B cell (primary cell): Measurements from ENCODE around the gene TMEM247. TPM values are rescaled to one million over a fixed set of nuclear protein-coding genes. Genes with fewer than 3 reads are reported as not detected.
A peak's percentile ranks its signal among the peaks of the same experiment; 100 is the strongest.

Experiments used
- ATAC-seq: fragments of 200-7000 bp; cut with Tn5 transposase; one replicate; pipeline ENCODE4 v1.10.0; 2021; ENCODE audit warnings: low read depth, mild to moderate bottlenecking, moderate number of reproducible peaks, moderate library complexity
- CTCF ChIA-PET: fragments of 350-600 bp; sonication (Branson Sonifier 250); formaldehyde crosslinking; loops from one replicate; lab custom pipeline; 2021; ENCODE audit warnings: antibody characterized with exemption, inconsistent platforms; lab: Charles Lee
- POLR2A ChIA-PET: fragments of 350-600 bp; sonication (Branson Sonifier 250); formaldehyde crosslinking; loops from one replicate; lab custom pipeline; 2021; ENCODE audit warnings: antibody characterized with exemption; lab: Charles Lee
- DNase-seq: peaks from one replicate; pipeline ENCODE4 v3.0.0; 2013
- H2AFZ ChIP-seq: 2 replicates; pipeline ENCODE4 v1.6.1; 2012; ENCODE audit warnings: mild to moderate bottlenecking, low read depth, low read length; ENCODE audit not compliant: insufficient read depth, poor library complexity, severe bottlenecking
- H3K27ac ChIP-seq, 2 donors: 1 replicate in 1 of 2; 2 replicates in 1 of 2; pipeline ENCODE4 v1.5.1; 2012 to 2013; ENCODE audit warnings: low read length in 2 of 2, mild to moderate bottlenecking in 2 of 2, moderate library complexity in 1 of 2
- H3K27me3 ChIP-seq, 4 experiments: fragments of 200-600 bp in 1 of 4; sonication (generic) in 1 of 4; replicated peaks in 1 of 4; 1 replicate in 2 of 4; 2 replicates in 2 of 4; pipeline versions ENCODE4 v1.6.1 to v1.7.0; 2013 to 2016; ENCODE audit warnings: low read length in 3 of 4, mild to moderate bottlenecking in 2 of 4, mixed read lengths in 1 of 4, moderate library complexity in 1 of 4; ENCODE audit not compliant: insufficient read depth in 4 of 4, control insufficient read depth in 3 of 4; ENCODE audit errors: control extremely low read depth in 1 of 4
- H3K36me3 ChIP-seq, 2 experiments: replicated peaks in 1 of 2; 1 replicate in 1 of 2; 2 replicates in 1 of 2; pipeline versions ENCODE4 v1.6.1 to v1.7.1; 2013; ENCODE audit warnings: low read length in 1 of 2; ENCODE audit not compliant: insufficient read depth in 2 of 2, control insufficient read depth in 1 of 2; ENCODE audit errors: control extremely low read depth in 1 of 2, extremely low read depth in 1 of 2
- H3K4me1 ChIP-seq, 2 donors: fragments of 200-600 bp in 1 of 2; sonication (generic) in 1 of 2; 1 replicate in 1 of 2; 2 replicates in 1 of 2; pipeline versions ENCODE4 v1.5.1 to v1.6.1; 2013 to 2017; ENCODE audit warnings: low read length in 2 of 2; ENCODE audit not compliant: control insufficient read depth in 2 of 2, insufficient read depth in 2 of 2
- H3K4me2 ChIP-seq: replicated peaks from 2 replicates; pipeline ENCODE3; 2012; ENCODE audit warnings: mild to moderate bottlenecking, low read depth, low read length; ENCODE audit not compliant: poor library complexity, severe bottlenecking
- H3K4me3 ChIP-seq, 5 experiments: fragments of 200-600 bp in 1 of 5; sonication (generic) in 1 of 5; 1 replicate in 3 of 5; 2 replicates in 2 of 5; pipeline versions ENCODE4 v1.5.1 to v1.7.0; 2011 to 2016; ENCODE audit warnings: low read length in 4 of 5, mild to moderate bottlenecking in 4 of 5, low read depth in 2 of 5, control low read depth in 1 of 5, moderate library complexity in 1 of 5; ENCODE audit not compliant: insufficient read depth in 1 of 5; ENCODE audit errors: control extremely low read depth in 1 of 5, extremely low read depth in 1 of 5
- H3K79me2 ChIP-seq: fragments of 200-600 bp; sonication (generic); one replicate; pipeline ENCODE4 v1.6.0; 2016; ENCODE audit warnings: low read length; ENCODE audit not compliant: control insufficient read depth, insufficient read depth
- H3K9ac ChIP-seq: fragments of 200-600 bp; sonication (generic); 2 replicates; pipeline ENCODE4 v1.6.1; 2017; ENCODE audit warnings: mild to moderate bottlenecking, low read length, moderate library complexity
- H3K9me3 ChIP-seq, 3 donors: one replicate each; pipeline versions ENCODE4 v1.6.1 to v1.7.1; 2013; ENCODE audit warnings: low read length in 2 of 3; ENCODE audit not compliant: control insufficient read depth in 2 of 3, insufficient read depth in 1 of 3; ENCODE audit errors: control extremely low read depth in 1 of 3
- H4K20me1 ChIP-seq: 2 replicates; pipeline ENCODE4 v1.6.0; 2012; ENCODE audit warnings: mild to moderate bottlenecking, low read length; ENCODE audit not compliant: insufficient read depth, control insufficient read depth, poor library complexity, severe bottlenecking
- H3K27ac Mint-ChIP-seq: one replicate; pipeline ENCODE4 v1.8.0; 2021; ENCODE audit warnings: mixed read lengths
- H3K27me3 Mint-ChIP-seq: one replicate; pipeline ENCODE4 v1.8.0; 2021; ENCODE audit warnings: mixed read lengths
- H3K4me1 Mint-ChIP-seq: one replicate; pipeline ENCODE4 v1.8.0; 2021; ENCODE audit warnings: mixed read lengths
- H3K4me3 Mint-ChIP-seq: one replicate; pipeline ENCODE4 v1.8.0; 2021; ENCODE audit warnings: mixed read lengths
- H3K9me3 Mint-ChIP-seq: one replicate; pipeline ENCODE4 v1.8.0; 2022; ENCODE audit warnings: mixed read lengths; ENCODE audit not compliant: insufficient read depth
- CTCF ChIP-seq: fragments of 200-600 bp; IDR thresholded peaks from one replicate; pipeline ENCODE4 v1.8.0; 2022; ENCODE audit warnings: antibody characterized with exemption, mild to moderate bottlenecking
- EZH2 ChIP-seq: IDR thresholded peaks from 2 replicates; pipeline ENCODE4 v1.6.1; 2012; ENCODE audit warnings: borderline replicate concordance, low read depth, mild to moderate bottlenecking, moderate library complexity, low read length; ENCODE audit not compliant: insufficient read depth, poor library complexity, severe bottlenecking
- WGBS: methylation state at CpG from one replicate; pipeline ENCODE4 v1.1.5; 2013; ENCODE audit warnings: missing lambda C conversion rate; ENCODE audit not compliant: insufficient coverage; 5-methylcytosine and 5-hydroxymethylcytosine counted together
- intact Hi-C: fragments of 100-400 bp; cut with micrococcal nuclease; formaldehyde crosslinking; loops from one replicate; pipeline ENCODE4 v1.10.0; 2022
- polyA plus RNA-seq: library from polyadenylated mRNA; depleted of rRNA; stranded (reverse); fragments of >200 nt; gene quantifications from 2 replicates; pipeline ENCODE4 v1.2.3, GENCODE V29; 2012
- total RNA-seq, 2 donors: library from RNA; stranded (reverse); fragments of 120-200 nt in 1 of 2; gene quantifications; 1 replicate in 1 of 2; 2 replicates in 1 of 2; pipeline versions ENCODE4 v1.2.3 to v1.2.4, GENCODE V29; 2013 to 2022

TMEM247 gene
- total and polyA plus RNA-seq, 2 donors (not counting 1 experiment from before 2014, with no cell fraction given) = not detected

GRCh38 chr2:46469700-46470099, 9.7 kb upstream of the TMEM247 start:
- Histone ChIP-seq H3K36me3 (no peaks in the 10 kb centered on the region), H2AFZ (peak overlapping the region; percentile 58), H3K4me3 (no peak overlapping the region), H3K4me2 (no peak overlapping the region), H3K9me3 (no peaks in the 10 kb centered on the region), H3K27me3 (no peaks in the 10 kb centered on the region), H3K27ac (no peak overlapping the region), H3K79me2 (no peaks in the 10 kb centered on the region), H3K9ac (no peak overlapping the region), H3K4me1 (peaks cover 4 to 7% of the 10 kb centered on the region in 2 donors), H4K20me1 (no peaks in the 10 kb centered on the region)
- ChIA-PET CTCF (interaction anchor here (0.9 to 2.7 kb wide), 7 partner anchors 8 to 184 kb away, joined by 4 to 13 read pairs (median 5); no protein-coding TSS in a partner anchor), POLR2A (no interaction called here)
- H3K4me1 Mint-ChIP-seq = peaks cover 9% of the 10 kb centered on the region
- H3K27me3 Mint-ChIP-seq = no peaks in the 10 kb centered on the region
- intact Hi-C loops = no loop called here
- no peak for TF ChIP-seq CTCF
- TF ChIP-seq EZH2 = no peak
- H3K27ac Mint-ChIP-seq = no peak overlapping the region
- WGBS = 90% methylated on average over 2 of the region's 2 CpGs
- DNase-seq = no peak
- no peak for ATAC-seq
- no peaks in the 10 kb centered on the region for H3K9me3 Mint-ChIP-seq
- H3K4me3 Mint-ChIP-seq = no peak overlapping the region

- no peak overlapping the region for H3K4me3 ChIP-seq
- ATAC-seq (no peak), DNase-seq (peak; percentile 28)
- intact Hi-C loops = no loop called here
- no peak overlapping the region for H3K9ac ChIP-seq
- ChIA-PET CTCF (interaction anchor here (0.9 to 2.7 kb wide), 7 partner anchors 9 to 183 kb away, joined by 4 to 13 read pairs (median 5); no protein-coding TSS in a partner anchor), POLR2A (no interaction called here)
- no peaks in the 10 kb centered on the region for H3K27me3 ChIP-seq
- no peak overlapping the region for H3K27ac ChIP-seq
- H3K4me2 ChIP-seq = peak overlapping the region; percentile 10
- no peak overlapping the region for H3K27ac Mint-ChIP-seq
- H4K20me1 ChIP-seq = no peaks in the 10 kb centered on the region
- H3K4me1 Mint-ChIP-seq = peaks cover 9% of the 10 kb centered on the region
- no peaks in the 10 kb centered on the region for H3K79me2 ChIP-seq
- H3K4me1 ChIP-seq = peaks cover 4 to 7% of the 10 kb centered on the region in 2 donors
- H2AFZ ChIP-seq = peak overlapping the region; percentile 58
- 18% methylated on average over 5 of the region's 7 CpGs for WGBS
- no peaks in the 10 kb centered on the region for H3K27me3 Mint-ChIP-seq
- no peaks in the 10 kb centered on the region for H3K36me3 ChIP-seq
- TF ChIP-seq CTCF (no peak), EZH2 (no peak)
- no peaks in the 10 kb centered on the region for H3K9me3 Mint-ChIP-seq
- no peaks in the 10 kb centered on the region for H3K9me3 ChIP-seq
- H3K4me3 Mint-ChIP-seq = no peak overlapping the region
These were observed 9.2 kb upstream of the TMEM247 start for GRCh38 chr2:46470114-46470628.
